Measurements from ENCODE around the gene FLAD1.

FLAD1 gene

DNA sequence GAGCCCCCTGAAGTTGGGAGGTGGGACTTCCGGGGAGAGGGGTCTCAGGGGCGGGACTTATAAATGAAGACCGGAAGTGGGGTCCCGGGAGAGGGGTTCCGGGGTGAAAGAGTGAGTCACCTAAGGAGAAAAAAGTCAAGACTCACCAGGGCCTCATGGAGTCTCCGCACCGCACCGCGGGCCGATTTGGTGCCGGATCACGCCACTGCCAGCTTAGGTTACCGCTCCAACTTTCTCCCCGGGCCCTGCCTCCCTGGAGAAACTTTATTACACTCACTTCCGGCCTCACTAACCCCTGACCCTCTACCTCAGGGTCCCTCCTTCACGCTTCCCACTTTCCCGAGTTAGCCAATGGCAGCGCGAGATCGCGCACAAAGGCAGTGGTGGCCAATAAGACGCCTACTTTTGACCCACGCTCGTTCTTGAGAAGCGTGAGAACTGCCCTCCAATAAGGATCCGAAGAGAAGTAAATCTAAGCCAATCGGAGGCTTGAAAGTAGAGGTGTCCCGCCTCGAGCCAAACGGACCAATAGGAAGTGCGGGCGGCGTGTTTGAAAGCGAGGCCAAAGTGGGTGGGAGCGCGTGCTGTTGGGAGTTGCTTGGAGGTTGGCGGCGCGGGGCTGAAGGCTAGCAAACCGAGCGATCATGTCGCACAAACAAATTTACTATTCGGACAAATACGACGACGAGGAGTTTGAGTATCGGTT, 8.9 kb upstream of the FLAD1 start, which contains the start of gene CKS1B (continued):
- TF ChIP-seq, protein P1, sequence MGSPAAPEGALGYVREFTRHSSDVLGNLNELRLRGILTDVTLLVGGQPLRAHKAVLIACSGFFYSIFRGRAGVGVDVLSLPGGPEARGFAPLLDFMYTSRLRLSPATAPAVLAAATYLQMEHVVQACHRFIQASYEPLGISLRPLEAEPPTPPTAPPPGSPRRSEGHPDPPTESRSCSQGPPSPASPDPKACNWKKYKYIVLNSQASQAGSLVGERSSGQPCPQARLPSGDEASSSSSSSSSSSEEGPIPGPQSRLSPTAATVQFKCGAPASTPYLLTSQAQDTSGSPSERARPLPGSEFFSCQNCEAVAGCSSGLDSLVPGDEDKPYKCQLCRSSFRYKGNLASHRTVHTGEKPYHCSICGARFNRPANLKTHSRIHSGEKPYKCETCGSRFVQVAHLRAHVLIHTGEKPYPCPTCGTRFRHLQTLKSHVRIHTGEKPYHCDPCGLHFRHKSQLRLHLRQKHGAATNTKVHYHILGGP (tag by site-specific recombination; IDR thresholded peaks at IDR 0.05): no peak
- TF ChIP-seq ZNF433 (tag by site-specific recombination; IDR thresholded peaks at IDR 0.05; ENCODE audit: low read depth) (no peak), RBAK (tag by site-specific recombination; IDR thresholded peaks at IDR 0.05) (no peak), MZF1 (tag by site-specific recombination; IDR thresholded peaks at IDR 0.05; ENCODE audit: borderline replicate concordance) (no peak), ZNF202 (tag by site-specific recombination; IDR thresholded peaks at IDR 0.05; ENCODE audit: borderline replicate concordance) (no peak), ZNF596 (tag by site-specific recombination; IDR thresholded peaks at IDR 0.05) (no peak), OVOL3 (tag by site-specific recombination; IDR thresholded peaks at IDR 0.05) (no peak), ZNF621 (tag by site-specific recombination; IDR thresholded peaks at IDR 0.05) (no peak), ZNF335 (tag by site-specific recombination; conservative IDR thresholded peaks at IDR 0.05) (peak; percentile 92), ZNF391 (tag by site-specific recombination; IDR thresholded peaks at IDR 0.05; ENCODE audit: borderline replicate concordance, low read depth) (peak; percentile 17; the same call in 1 of the 2 replicates), FEZF1 (tag by site-specific recombination; IDR thresholded peaks at IDR 0.05) (0 out of 2 replicates have a peak, but pooled peaks have one; percentile 4), ZNF23 (tag by site-specific recombination; IDR thresholded peaks at IDR 0.05; ENCODE audit: borderline replicate concordance) (no peak), ZSCAN30 (tag by site-specific recombination; IDR thresholded peaks at IDR 0.05) (no peak), SP7 (tag by site-specific recombination; IDR thresholded peaks at IDR 0.05) (peak; percentile 40; the same call in 1 of the 2 replicates), ZNF341 (tag by site-specific recombination; IDR thresholded peaks at IDR 0.05; ENCODE audit: low read depth) (peak; percentile 25; the same call in 1 of the 2 replicates), SP3 (tag by site-specific recombination; IDR thresholded peaks at IDR 0.05) (peak; percentile 98), ZFP41 (tag by site-specific recombination; IDR thresholded peaks at IDR 0.05; ENCODE audit: borderline replicate concordance) (no peak), ZNF501 (tag by site-specific recombination; IDR thresholded peaks at IDR 0.05) (peak; percentile 78; the same call in 1 of the 2 replicates), ZSCAN23 (tag by site-specific recombination; IDR thresholded peaks at IDR 0.05) (0 out of 2 replicates have a peak, but pooled peaks have one; percentile 51), ZBTB48 (tag by site-specific recombination; IDR thresholded peaks at IDR 0.05) (peak; percentile 31; the same call in 1 of the 2 replicates), ZNF707 (tag by site-specific recombination; IDR thresholded peaks at IDR 0.05) (no peak), ZNF175 (tag by site-specific recombination; IDR thresholded peaks at IDR 0.05) (no peak), ZNF660 (tag by site-specific recombination; IDR thresholded peaks at IDR 0.05) (no peak), EGR2 (tag by site-specific recombination; IDR thresholded peaks at IDR 0.05; ENCODE audit: low read depth) (peak; percentile 87), ZNF426 (tag by site-specific recombination; IDR thresholded peaks at IDR 0.05) (no peak), ZNF350 (tag by site-specific recombination; IDR thresholded peaks at IDR 0.05) (no peak), TRIM28 (IDR thresholded peaks at IDR 0.05; ENCODE audit: borderline replicate concordance, low read length) (no peak)
- TF ChIP-seq, protein P2, sequence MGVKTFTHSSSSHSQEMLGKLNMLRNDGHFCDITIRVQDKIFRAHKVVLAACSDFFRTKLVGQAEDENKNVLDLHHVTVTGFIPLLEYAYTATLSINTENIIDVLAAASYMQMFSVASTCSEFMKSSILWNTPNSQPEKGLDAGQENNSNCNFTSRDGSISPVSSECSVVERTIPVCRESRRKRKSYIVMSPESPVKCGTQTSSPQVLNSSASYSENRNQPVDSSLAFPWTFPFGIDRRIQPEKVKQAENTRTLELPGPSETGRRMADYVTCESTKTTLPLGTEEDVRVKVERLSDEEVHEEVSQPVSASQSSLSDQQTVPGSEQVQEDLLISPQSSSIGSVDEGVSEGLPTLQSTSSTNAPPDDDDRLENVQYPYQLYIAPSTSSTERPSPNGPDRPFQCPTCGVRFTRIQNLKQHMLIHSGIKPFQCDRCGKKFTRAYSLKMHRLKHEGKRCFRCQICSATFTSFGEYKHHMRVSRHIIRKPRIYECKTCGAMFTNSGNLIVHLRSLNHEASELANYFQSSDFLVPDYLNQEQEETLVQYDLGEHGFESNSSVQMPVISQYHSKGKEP (tag by site-specific recombination; IDR thresholded peaks at IDR 0.05): no peak
- TF ChIP-seq, protein P3, sequence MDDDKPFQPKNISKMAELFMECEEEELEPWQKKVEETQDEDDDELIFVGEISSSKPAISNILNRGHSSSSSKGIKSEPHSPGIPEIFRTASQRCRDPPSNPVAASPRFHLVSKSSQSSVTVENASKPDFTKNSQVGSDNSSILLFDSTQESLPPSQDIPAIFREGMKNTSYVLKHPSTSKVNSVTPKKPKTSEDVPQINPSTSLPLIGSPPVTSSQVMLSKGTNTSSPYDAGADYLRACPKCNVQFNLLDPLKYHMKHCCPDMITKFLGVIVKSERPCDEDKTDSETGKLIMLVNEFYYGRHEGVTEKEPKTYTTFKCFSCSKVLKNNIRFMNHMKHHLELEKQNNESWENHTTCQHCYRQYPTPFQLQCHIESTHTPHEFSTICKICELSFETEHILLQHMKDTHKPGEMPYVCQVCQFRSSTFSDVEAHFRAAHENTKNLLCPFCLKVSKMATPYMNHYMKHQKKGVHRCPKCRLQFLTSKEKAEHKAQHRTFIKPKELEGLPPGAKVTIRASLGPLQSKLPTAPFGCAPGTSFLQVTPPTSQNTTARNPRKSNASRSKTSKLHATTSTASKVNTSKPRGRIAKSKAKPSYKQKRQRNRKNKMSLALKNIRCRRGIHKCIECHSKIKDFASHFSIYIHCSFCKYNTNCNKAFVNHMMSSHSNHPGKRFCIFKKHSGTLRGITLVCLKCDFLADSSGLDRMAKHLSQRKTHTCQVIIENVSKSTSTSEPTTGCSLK (tag by site-specific recombination; IDR thresholded peaks at IDR 0.05): no peak
- TF ChIP-seq, protein P4, sequence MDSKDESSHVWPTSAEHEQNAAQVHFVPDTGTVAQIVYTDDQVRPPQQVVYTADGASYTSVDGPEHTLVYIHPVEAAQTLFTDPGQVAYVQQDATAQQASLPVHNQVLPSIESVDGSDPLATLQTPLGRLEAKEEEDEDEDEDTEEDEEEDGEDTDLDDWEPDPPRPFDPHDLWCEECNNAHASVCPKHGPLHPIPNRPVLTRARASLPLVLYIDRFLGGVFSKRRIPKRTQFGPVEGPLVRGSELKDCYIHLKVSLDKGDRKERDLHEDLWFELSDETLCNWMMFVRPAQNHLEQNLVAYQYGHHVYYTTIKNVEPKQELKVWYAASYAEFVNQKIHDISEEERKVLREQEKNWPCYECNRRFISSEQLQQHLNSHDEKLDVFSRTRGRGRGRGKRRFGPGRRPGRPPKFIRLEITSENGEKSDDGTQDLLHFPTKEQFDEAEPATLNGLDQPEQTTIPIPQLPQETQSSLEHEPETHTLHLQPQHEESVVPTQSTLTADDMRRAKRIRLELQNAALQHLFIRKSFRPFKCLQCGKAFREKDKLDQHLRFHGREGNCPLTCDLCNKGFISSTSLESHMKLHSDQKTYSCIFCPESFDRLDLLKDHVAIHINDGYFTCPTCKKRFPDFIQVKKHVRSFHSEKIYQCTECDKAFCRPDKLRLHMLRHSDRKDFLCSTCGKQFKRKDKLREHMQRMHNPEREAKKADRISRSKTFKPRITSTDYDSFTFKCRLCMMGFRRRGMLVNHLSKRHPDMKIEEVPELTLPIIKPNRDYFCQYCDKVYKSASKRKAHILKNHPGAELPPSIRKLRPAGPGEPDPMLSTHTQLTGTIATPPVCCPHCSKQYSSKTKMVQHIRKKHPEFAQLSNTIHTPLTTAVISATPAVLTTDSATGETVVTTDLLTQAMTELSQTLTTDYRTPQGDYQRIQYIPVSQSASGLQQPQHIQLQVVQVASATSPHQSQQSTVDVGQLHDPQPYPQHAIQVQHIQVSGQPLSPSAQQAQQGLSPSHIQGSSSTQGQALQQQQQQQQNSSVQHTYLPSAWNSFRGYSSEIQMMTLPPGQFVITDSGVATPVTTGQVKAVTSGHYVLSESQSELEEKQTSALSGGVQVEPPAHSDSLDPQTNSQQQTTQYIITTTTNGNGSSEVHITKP (tag by site-specific recombination; IDR thresholded peaks at IDR 0.05): peak; percentile 13; the same call in 1 of the 2 replicates

Measured in HEK293 (cell line).